AG04450 (cell line): ENCODE data around the gene SIAE. TPM values are rescaled to one million over a fixed set of nuclear protein-coding genes. Genes with fewer than 3 reads are reported as not detected.

Experiments
- CTCF ChIA-PET: fragments of 300-600, 350-600 bp; formaldehyde crosslinking; extraction: SDS; loops from one replicate; lab custom pipeline; 2022; ENCODE audit warnings: antibody characterized with exemption, inconsistent platforms; lab: Charles Lee
- POLR2A ChIA-PET: fragments of 350-600 bp; formaldehyde crosslinking; extraction: SDS; loops from one replicate; lab custom pipeline; 2021; ENCODE audit warnings: antibody characterized with exemption, inconsistent platforms; lab: Yijun Ruan, JAX
- DNase-seq: peaks from one replicate; pipeline ENCODE4 v3.0.0-alpha.2; 2011; ENCODE audit warnings: low read depth, low spot score
- H3K27ac ChIP-seq: one replicate; pipeline ENCODE4 v1.5.1; 2012; ENCODE audit warnings: low read depth, low read length, control low read depth
- H3K27me3 ChIP-seq: one replicate; pipeline ENCODE4 v1.6.0; 2012; ENCODE audit warnings: low read length; ENCODE audit not compliant: control insufficient read depth, insufficient read depth
- H3K4me3 ChIP-seq: 2 replicates; pipeline ENCODE4 v1.5.1; 2011; ENCODE audit warnings: mild to moderate bottlenecking, low read depth, low read length, control low read depth
- H3K9me3 ChIP-seq: 2 replicates; pipeline ENCODE4 v1.5.1; 2012; ENCODE audit warnings: low read length; ENCODE audit not compliant: control insufficient read depth, insufficient read depth
- polyA plus RNA-seq: library from polyadenylated mRNA; depleted of rRNA; stranded (reverse); fragments of >200 nt; gene quantifications from 2 replicates; pipeline ENCODE4 v1.2.3, GENCODE V29; 2011
- TF ChIP-seq, protein P1 (sequence below): IDR thresholded peaks from 2 replicates; pipeline ENCODE4 v1.5.1; 2011; ENCODE audit warnings: low read depth, low read length, control low read depth, inconsistent platforms

The SIAE gene
- polyA plus RNA-seq, 1 experiment: 37.9 TPM

GRCh38 chr11:124661553-124661952 is 12.0 kb downstream of the SIAE start:
- POLR2A ChIA-PET: no interaction called here

DNA sequence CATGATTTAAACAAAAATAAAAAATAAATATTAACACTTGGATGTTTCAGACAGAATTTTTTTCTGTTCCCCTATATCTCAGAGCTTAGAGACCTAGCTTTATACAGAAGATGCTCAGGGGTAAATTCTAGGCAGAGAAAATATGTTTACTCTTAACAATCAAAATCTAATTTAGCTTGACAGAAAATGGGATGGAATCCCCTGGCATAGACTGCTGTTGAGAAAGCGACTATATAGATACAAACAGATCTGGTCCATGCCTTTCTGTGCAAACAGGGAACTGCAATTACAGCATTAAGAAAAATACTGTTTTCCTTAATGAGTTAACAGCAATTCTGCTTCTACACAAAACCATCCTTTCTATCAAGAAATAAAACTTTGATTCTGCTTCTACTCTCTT is 14.6 kb downstream of the SIAE start:
- POLR2A ChIA-PET: interaction anchor here (0.6 kb wide), 1 partner anchor 82 kb away, joined by 7 read pairs; no protein-coding TSS in a partner anchor
- no peak for DNase-seq
- Histone ChIP-seq H3K9me3 (no peaks in the 10 kb centered on the region), H3K27ac (no peak overlapping the region), H3K27me3 (no peaks in the 10 kb centered on the region), H3K4me3 (no peak overlapping the region)
- CTCF ChIA-PET: interaction anchor here (0.9 to 7.0 kb wide), 3 partner anchors 11 to 135 kb away, joined by 3 to 37 read pairs (median 3); no protein-coding TSS in a partner anchor
- TF ChIP-seq, protein P1, sequence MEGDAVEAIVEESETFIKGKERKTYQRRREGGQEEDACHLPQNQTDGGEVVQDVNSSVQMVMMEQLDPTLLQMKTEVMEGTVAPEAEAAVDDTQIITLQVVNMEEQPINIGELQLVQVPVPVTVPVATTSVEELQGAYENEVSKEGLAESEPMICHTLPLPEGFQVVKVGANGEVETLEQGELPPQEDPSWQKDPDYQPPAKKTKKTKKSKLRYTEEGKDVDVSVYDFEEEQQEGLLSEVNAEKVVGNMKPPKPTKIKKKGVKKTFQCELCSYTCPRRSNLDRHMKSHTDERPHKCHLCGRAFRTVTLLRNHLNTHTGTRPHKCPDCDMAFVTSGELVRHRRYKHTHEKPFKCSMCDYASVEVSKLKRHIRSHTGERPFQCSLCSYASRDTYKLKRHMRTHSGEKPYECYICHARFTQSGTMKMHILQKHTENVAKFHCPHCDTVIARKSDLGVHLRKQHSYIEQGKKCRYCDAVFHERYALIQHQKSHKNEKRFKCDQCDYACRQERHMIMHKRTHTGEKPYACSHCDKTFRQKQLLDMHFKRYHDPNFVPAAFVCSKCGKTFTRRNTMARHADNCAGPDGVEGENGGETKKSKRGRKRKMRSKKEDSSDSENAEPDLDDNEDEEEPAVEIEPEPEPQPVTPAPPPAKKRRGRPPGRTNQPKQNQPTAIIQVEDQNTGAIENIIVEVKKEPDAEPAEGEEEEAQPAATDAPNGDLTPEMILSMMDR: no peak

More at GRCh38 chr11:124661553-124661952, 12.0 kb downstream of the SIAE start:
- DNase-seq: no peak
- no peak overlapping the region for H3K27ac ChIP-seq
- H3K27me3 ChIP-seq: no peaks in the 10 kb centered on the region
- H3K4me3 ChIP-seq: no peak overlapping the region
- H3K9me3 ChIP-seq: no peaks in the 10 kb centered on the region
- CTCF ChIA-PET: interaction anchor here (0.6 to 7.0 kb wide), 8 partner anchors 8 to 215 kb away, joined by 3 to 37 read pairs (median 8); no protein-coding TSS in a partner anchor
- TF ChIP-seq, protein P1: no peak

DNA sequence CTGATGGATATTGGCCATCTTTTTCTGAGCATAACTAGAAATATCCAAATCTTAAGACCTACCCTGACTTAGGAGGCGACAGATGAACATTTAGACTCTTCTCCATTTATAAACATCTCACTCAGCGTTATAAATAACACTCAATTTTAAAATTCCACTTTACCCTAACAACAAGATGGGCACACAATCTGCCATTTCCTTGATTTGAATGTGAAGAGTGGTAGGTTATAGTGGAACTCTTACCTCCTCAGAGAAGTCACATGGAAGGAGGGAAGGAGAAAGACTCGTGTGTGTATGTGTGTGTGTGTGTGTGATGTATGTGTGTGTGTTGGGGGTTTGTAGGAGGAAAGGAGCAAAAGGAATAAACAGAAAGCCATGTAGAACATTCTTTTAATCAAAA is 15.0 kb downstream of the SIAE start:
- POLR2A ChIA-PET: no interaction called here
- H3K4me3 ChIP-seq: no peak overlapping the region
- H3K9me3 ChIP-seq: no peaks in the 10 kb centered on the region
- H3K27me3 ChIP-seq: no peaks in the 10 kb centered on the region
- CTCF ChIA-PET: interaction anchor here (0.9 kb wide), 1 partner anchor 11 kb away, joined by 3 read pairs; no protein-coding TSS in a partner anchor
- TF ChIP-seq, protein P1: no peak
- H3K27ac ChIP-seq: no peak overlapping the region
- no peak for DNase-seq

GRCh38 chr11:124657904-124658303 is 15.6 kb downstream of the SIAE start:
- H3K4me3 ChIP-seq: no peak overlapping the region
- POLR2A ChIA-PET: no interaction called here
- H3K9me3 ChIP-seq: no peaks in the 10 kb centered on the region
- DNase-seq: no peak
- TF ChIP-seq, protein P1: no peak
- CTCF ChIA-PET: interaction anchor here (4.4 kb wide), 1 partner anchor 14 kb away, joined by 20 read pairs; no protein-coding TSS in a partner anchor
- H3K27me3 ChIP-seq: no peaks in the 10 kb centered on the region
- no peak overlapping the region for H3K27ac ChIP-seq
